GM19043 (cell line): ENCODE results near the gene RD3L.
A peak's percentile ranks its signal among the peaks of the same experiment; 100 is the strongest.
"Not testable (repeated sequence)": the region's sequence is repeated elsewhere in the genome, so short reads cannot be mapped to it uniquely, and the experiment has no call there.

Source experiments
- ATAC-seq: cut with Tn5 transposase; IDR thresholded peaks from one replicate; pipeline ENCODE4 v1.9.1; 2021; ENCODE audit warnings: low read depth; ENCODE audit not compliant: unreplicated experiment

The RD3L gene

GRCh38 chr14:103928011-103928890 is 14.1 kb downstream of the RD3L start, which contains the start of gene TDRD9:
Gene TDRD9 (plus strand): TSS chr14:103928456. CDS start chr14:103928510, 54 bp downstream.
- no peak for ATAC-seq

- ATAC-seq, result no peak
These were observed 14.8 kb downstream of the RD3L start for GRCh38 chr14:103927566-103927965.

- no peak for ATAC-seq
These were observed 17.0 kb downstream of the RD3L start for GRCh38 chr14:103925316-103925715.

GRCh38 chr14:103923863-103924262 is 18.5 kb downstream of the RD3L start:
- ATAC-seq, result no peak

- ATAC-seq, result not testable (repeated sequence)
These were observed 20.5 kb downstream of the RD3L start for GRCh38 chr14:103921855-103922200.

GRCh38 chr14:103920981-103921854 is 21.1 kb downstream of the RD3L start:
- peak; percentile 98 for ATAC-seq

GRCh38 chr14:103916636-103917262 is 25.6 kb downstream of the RD3L start:
- no peak for ATAC-seq

- no peak for ATAC-seq
These were observed 26.7 kb downstream of the RD3L start for GRCh38 chr14:103915616-103916015.

- ATAC-seq, result no peak
These were observed 31.3 kb downstream of the RD3L start for GRCh38 chr14:103910984-103911383.

- no peak for ATAC-seq
These were observed 31.9 kb downstream of the RD3L start for GRCh38 chr14:103910262-103910935.

- ATAC-seq, result no peak
These were observed 32.6 kb downstream of the RD3L start for GRCh38 chr14:103909531-103910261.

GRCh38 chr14:103908580-103908979 is 33.7 kb downstream of the RD3L start:
- ATAC-seq, result no peak

- ATAC-seq, result no peak
These were observed 36.4 kb downstream of the RD3L start for GRCh38 chr14:103905842-103906456.

GRCh38 chr14:103904493-103905107 is 37.7 kb downstream of the RD3L start:
- ATAC-seq, result no peak

GRCh38 chr14:103899833-103900232 is 42.5 kb downstream of the RD3L start:
- no peak for ATAC-seq

GRCh38 chr14:103899316-103899715 is 43.0 kb downstream of the RD3L start:
- no peak for ATAC-seq

GRCh38 chr14:103898711-103899110 is 43.6 kb downstream of the RD3L start:
- no peak for ATAC-seq

- ATAC-seq, result no peak
These were observed 44.1 kb downstream of the RD3L start for GRCh38 chr14:103898204-103898603.
